Uterus (tissue), 2 donors: ENCODE results near the gene VAPA.

Experiments used
- CTCF ChIP-seq, 4 experiments: fragments of 200-600 bp in 2 of 4; fragments of 450-650 bp in 2 of 4; sonication (generic) in 2 of 4; IDR thresholded peaks; one replicate each; pipeline ENCODE4 v1.5.1; 2016 to 2019; ENCODE audit warnings: antibody characterized with exemption in 4 of 4, mild to moderate bottlenecking in 2 of 4, moderate library complexity in 1 of 4
- POLR2A ChIP-seq, 2 donors: fragments of 450-650 bp; IDR thresholded peaks; one replicate each; pipeline ENCODE4 v1.6.1; 2016; ENCODE audit warnings: antibody characterized with exemption in 2 of 2, mild to moderate bottlenecking in 1 of 2, moderate library complexity in 1 of 2

- TF ChIP-seq CTCF (IDR thresholded peaks at IDR 0.05), result no peak
- no peak for TF ChIP-seq POLR2A (IDR thresholded peaks at IDR 0.05)
Observed at GRCh38 chr18:9994026-9994570, 80.3 kb downstream of the VAPA start.
